Uterus (tissue), 2 donors: ENCODE results near the gene HOXA10.

ENCODE experiments used
- CTCF ChIP-seq, 4 experiments: fragments of 200-600 bp in 2 of 4; fragments of 450-650 bp in 2 of 4; sonication (generic) in 2 of 4; IDR thresholded peaks; one replicate each; pipeline ENCODE4 v1.5.1; 2016 to 2019; ENCODE audit warnings: antibody characterized with exemption in 4 of 4, mild to moderate bottlenecking in 2 of 4, moderate library complexity in 1 of 4
- POLR2A ChIP-seq, 2 donors: fragments of 450-650 bp; IDR thresholded peaks; one replicate each; pipeline ENCODE4 v1.6.1; 2016; ENCODE audit warnings: antibody characterized with exemption in 2 of 2, mild to moderate bottlenecking in 1 of 2, moderate library complexity in 1 of 2

- no peak for TF ChIP-seq CTCF (IDR thresholded peaks at IDR 0.05)
- no peak for TF ChIP-seq POLR2A (IDR thresholded peaks at IDR 0.05)
These were observed 16.3 kb downstream of the HOXA10 start for GRCh38 chr7:27157702-27158431.
